Right hindlimb (tissue), 1 donor: ENCODE results near the gene OTUD6A.
A peak's percentile ranks its signal among the peaks of the same experiment; 100 is the strongest.

ENCODE experiments used
- DNase-seq: peaks from one replicate; pipeline ENCODE4 v3.0.0-alpha.2; 2018

Gene OTUD6A

GRCh38 chrX:70062076-70062475, at the start of gene OTUD6A:
Gene OTUD6A (plus strand): TSS chrX:70062457. CDS start chrX:70062525, 68 bp downstream.
- no peak for DNase-seq

GRCh38 chrX:70012756-70013155, 49.5 kb upstream of the OTUD6A start:
- DNase-seq = no peak

- peak; percentile 59 for DNase-seq
Observed at GRCh38 chrX:70013466-70014381, 48.5 kb upstream of the OTUD6A start.

- DNase-seq = no peak
Observed at GRCh38 chrX:70016513-70016912, 45.7 kb upstream of the OTUD6A start.

- DNase-seq = no peak
Observed at GRCh38 chrX:70022616-70023015, 39.6 kb upstream of the OTUD6A start.

GRCh38 chrX:70025464-70025863, 36.8 kb upstream of the OTUD6A start:
- DNase-seq = no peak

- no peak for DNase-seq
Observed at GRCh38 chrX:70026112-70026850, 36.0 kb upstream of the OTUD6A start.

GRCh38 chrX:70026851-70027200, 35.4 kb upstream of the OTUD6A start:
- DNase-seq = no peak

- DNase-seq = peak; percentile 48
Observed at GRCh38 chrX:70029863-70030262, 32.4 kb upstream of the OTUD6A start.

GRCh38 chrX:70030301-70030767, 31.9 kb upstream of the OTUD6A start:
- peak; percentile 48 for DNase-seq

GRCh38 chrX:70032792-70033191, 29.5 kb upstream of the OTUD6A start:
- DNase-seq = peak; percentile 26

GRCh38 chrX:70033348-70034051, 28.8 kb upstream of the OTUD6A start:
- peak; percentile 38 for DNase-seq

GRCh38 chrX:70034646-70035045, 27.6 kb upstream of the OTUD6A start:
- DNase-seq = no peak

GRCh38 chrX:70038515-70038914, 23.7 kb upstream of the OTUD6A start:
- DNase-seq = no peak

GRCh38 chrX:70038951-70039350, 23.3 kb upstream of the OTUD6A start:
- DNase-seq = no peak

- DNase-seq = no peak
Observed at GRCh38 chrX:70039758-70040157, 22.5 kb upstream of the OTUD6A start.

- no peak for DNase-seq
Observed at GRCh38 chrX:70041993-70042392, 20.3 kb upstream of the OTUD6A start.

- no peak for DNase-seq
Observed at GRCh38 chrX:70042399-70043371, 19.6 kb upstream of the OTUD6A start.

GRCh38 chrX:70043685-70044084, 18.6 kb upstream of the OTUD6A start:
- no peak for DNase-seq

- DNase-seq = no peak
Observed at GRCh38 chrX:70044541-70045245, 17.6 kb upstream of the OTUD6A start.

GRCh38 chrX:70046978-70047377, 15.3 kb upstream of the OTUD6A start:
- DNase-seq = no peak
